Activated CD4-positive, alpha-beta T cell treated with anti-CD3 and anti-CD28 coated beads, Interleukin-2, amount 10 ng/mL, durations not matched to agents 7 days and 5 days (primary cell): ENCODE data around the gene DNAH9. TPM values are rescaled to one million over a fixed set of nuclear protein-coding genes. Genes with fewer than 3 reads are reported as not detected.
"Not testable (repeated sequence)": the region's sequence is repeated elsewhere in the genome, so short reads cannot be mapped to it uniquely, and the experiment has no call there.

Experiments used
- CTCF ChIA-PET: fragments of 350-600 bp; sonication (Branson Sonifier 250); formaldehyde crosslinking; loops from one replicate; lab custom pipeline; 2021; ENCODE audit warnings: antibody characterized with exemption; lab: Charles Lee
- POLR2A ChIA-PET: fragments of 350-600 bp; sonication (Branson Sonifier 250); formaldehyde crosslinking; loops from one replicate; lab custom pipeline; 2021; ENCODE audit warnings: antibody characterized with exemption; lab: Charles Lee
- DNase-seq: peaks from one replicate; pipeline ENCODE4 v3.0.0-alpha.2; 2020
- H3K27ac Mint-ChIP-seq: one replicate; pipeline ENCODE4 v1.8.0; 2021; ENCODE audit warnings: mild to moderate bottlenecking, moderate library complexity, mixed read lengths
- H3K27me3 Mint-ChIP-seq: one replicate; pipeline ENCODE4 v1.8.0; 2021; ENCODE audit warnings: mixed read lengths
- H3K36me3 Mint-ChIP-seq: one replicate; pipeline ENCODE4 v1.8.0; 2021; ENCODE audit warnings: low read depth, mixed read lengths
- H3K4me1 Mint-ChIP-seq: one replicate; pipeline ENCODE4 v1.8.0; 2021; ENCODE audit warnings: mixed read lengths
- H3K4me3 Mint-ChIP-seq: one replicate; pipeline ENCODE4 v1.8.0; 2021; ENCODE audit warnings: mild to moderate bottlenecking, moderate library complexity, mixed read lengths
- H3K9me3 Mint-ChIP-seq: one replicate; pipeline ENCODE4 v1.8.0; 2021; ENCODE audit warnings: mixed read lengths
- total RNA-seq, 2 experiments: library from RNA; stranded (reverse); gene quantifications; one replicate each; pipeline ENCODE4 v1.2.3, GENCODE V29; 2021

Gene DNAH9
- total RNA-seq, 2 experiments from 2014 or later: not detected

- DNase-seq: no peak
- Mint-ChIP-seq H3K36me3 (no peaks in the 10 kb centered on the region), H3K4me1 (no peaks in the 10 kb centered on the region), H3K9me3 (no peaks in the 10 kb centered on the region), H3K27ac (no peak overlapping the region), H3K27me3 (no peaks in the 10 kb centered on the region), H3K4me3 (no peak overlapping the region)
- CTCF ChIA-PET: interaction anchor here (2.0 kb wide), 1 partner anchor 12 kb away, joined by 6 read pairs; no protein-coding TSS in a partner anchor
- POLR2A ChIA-PET: no interaction called here
These were observed 342.6 kb downstream of the DNAH9 start for GRCh38 chr17:11940904-11941303.

- DNase-seq, H3K4me3 Mint-ChIP-seq, H3K36me3 Mint-ChIP-seq, H3K9me3 Mint-ChIP-seq, H3K27me3 Mint-ChIP-seq, POLR2A ChIA-PET, H3K27ac Mint-ChIP-seq, CTCF ChIA-PET, H3K4me1 Mint-ChIP-seq: not testable (repeated sequence)
These were observed 344.8 kb downstream of the DNAH9 start for GRCh38 chr17:11943086-11943485.

- no peaks in the 10 kb centered on the region for H3K36me3 Mint-ChIP-seq
- H3K4me3 Mint-ChIP-seq: no peak overlapping the region
- H3K4me1 Mint-ChIP-seq: no peaks in the 10 kb centered on the region
- H3K27ac Mint-ChIP-seq: no peak overlapping the region
- H3K27me3 Mint-ChIP-seq: no peaks in the 10 kb centered on the region
- POLR2A ChIA-PET: no interaction called here
- H3K9me3 Mint-ChIP-seq: no peaks in the 10 kb centered on the region
- CTCF ChIA-PET: no interaction called here
- no peak for DNase-seq
These were observed 345.6 kb downstream of the DNAH9 start for GRCh38 chr17:11943759-11944347.

- no peaks in the 10 kb centered on the region for H3K9me3 Mint-ChIP-seq
- no peak for DNase-seq
- no peaks in the 10 kb centered on the region for H3K27me3 Mint-ChIP-seq
- ChIA-PET POLR2A (no interaction called here), CTCF (no interaction called here)
- H3K36me3 Mint-ChIP-seq: no peaks in the 10 kb centered on the region
- H3K27ac Mint-ChIP-seq: no peak overlapping the region
- no peaks in the 10 kb centered on the region for H3K4me1 Mint-ChIP-seq
- H3K4me3 Mint-ChIP-seq: no peak overlapping the region
These were observed 346.3 kb downstream of the DNAH9 start for GRCh38 chr17:11944587-11944986.

GRCh38 chr17:11948789-11949188 lies 350.5 kb downstream of the DNAH9 start:
- Mint-ChIP-seq H3K4me3 (no peak overlapping the region), H3K36me3 (no peaks in the 10 kb centered on the region), H3K9me3 (peaks cover 6% of the 10 kb centered on the region), H3K4me1 (no peaks in the 10 kb centered on the region), H3K27me3 (no peaks in the 10 kb centered on the region), H3K27ac (no peak overlapping the region)
- POLR2A ChIA-PET: no interaction called here
- CTCF ChIA-PET: no interaction called here
- no peak for DNase-seq

GRCh38 chr17:11949571-11949970 lies 351.3 kb downstream of the DNAH9 start:
- H3K4me1 Mint-ChIP-seq, H3K4me3 Mint-ChIP-seq, H3K27ac Mint-ChIP-seq, POLR2A ChIA-PET, CTCF ChIA-PET, H3K36me3 Mint-ChIP-seq, DNase-seq, H3K27me3 Mint-ChIP-seq: not testable (repeated sequence)
- H3K9me3 Mint-ChIP-seq: peaks cover 10% of the 10 kb centered on the region

GRCh38 chr17:11950771-11951519 lies 352.7 kb downstream of the DNAH9 start:
- ChIA-PET POLR2A (interaction anchor here (0.7 kb wide), 1 partner anchor 82 kb away, joined by 5 read pairs; no protein-coding TSS in a partner anchor), CTCF (no interaction called here)
- no peaks in the 10 kb centered on the region for H3K27me3 Mint-ChIP-seq
- no peaks in the 10 kb centered on the region for H3K4me1 Mint-ChIP-seq
- peaks cover 10% of the 10 kb centered on the region for H3K9me3 Mint-ChIP-seq
- no peak overlapping the region for H3K4me3 Mint-ChIP-seq
- no peak for DNase-seq
- H3K36me3 Mint-ChIP-seq: no peaks in the 10 kb centered on the region
- no peak overlapping the region for H3K27ac Mint-ChIP-seq

GRCh38 chr17:11952610-11953009 lies 354.3 kb downstream of the DNAH9 start:
- ChIA-PET POLR2A (no interaction called here), CTCF (interaction anchor here (1.4 kb wide), 1 partner anchor 12 kb away, joined by 6 read pairs; no protein-coding TSS in a partner anchor)
- Mint-ChIP-seq H3K27me3 (no peaks in the 10 kb centered on the region), H3K9me3 (peaks cover 10% of the 10 kb centered on the region), H3K4me3 (no peak overlapping the region), H3K27ac (no peak overlapping the region), H3K4me1 (no peaks in the 10 kb centered on the region), H3K36me3 (no peaks in the 10 kb centered on the region)
- no peak for DNase-seq

GRCh38 chr17:11953924-11954323 lies 355.7 kb downstream of the DNAH9 start:
- H3K27ac Mint-ChIP-seq: no peak overlapping the region
- no peak for DNase-seq
- no peaks in the 10 kb centered on the region for H3K4me1 Mint-ChIP-seq
- no peaks in the 10 kb centered on the region for H3K27me3 Mint-ChIP-seq
- no peak overlapping the region for H3K4me3 Mint-ChIP-seq
- CTCF ChIA-PET: interaction anchor here (0.5 kb wide), 1 partner anchor 1257 kb away, joined by 3 read pairs; no protein-coding TSS in a partner anchor
- peaks cover 10% of the 10 kb centered on the region for H3K9me3 Mint-ChIP-seq
- POLR2A ChIA-PET: no interaction called here
- H3K36me3 Mint-ChIP-seq: no peaks in the 10 kb centered on the region

- CTCF ChIA-PET: no interaction called here
- Mint-ChIP-seq H3K27ac (no peak overlapping the region), H3K36me3 (no peaks in the 10 kb centered on the region), H3K27me3 (no peaks in the 10 kb centered on the region), H3K4me1 (no peaks in the 10 kb centered on the region), H3K4me3 (no peak overlapping the region), H3K9me3 (peaks cover 13% of the 10 kb centered on the region)
- DNase-seq: no peak
- POLR2A ChIA-PET: no interaction called here
These were observed 356.7 kb downstream of the DNAH9 start for GRCh38 chr17:11954936-11955335.

- POLR2A ChIA-PET: no interaction called here
- CTCF ChIA-PET: no interaction called here
- Mint-ChIP-seq H3K36me3 (peaks cover 5% of the 10 kb centered on the region), H3K27me3 (no peaks in the 10 kb centered on the region), H3K27ac (no peak overlapping the region), H3K9me3 (peaks cover 26% of the 10 kb centered on the region), H3K4me1 (no peaks in the 10 kb centered on the region), H3K4me3 (no peak overlapping the region)
- no peak for DNase-seq
These were observed 371.3 kb downstream of the DNAH9 start for GRCh38 chr17:11969565-11969964.

- CTCF ChIA-PET, H3K4me3 Mint-ChIP-seq, POLR2A ChIA-PET: not testable (repeated sequence)
These were observed 374.5 kb downstream of the DNAH9 start for GRCh38 chr17:11972741-11973140.

GRCh38 chr17:11979795-11980194 lies 381.5 kb downstream of the DNAH9 start:
- Mint-ChIP-seq H3K27me3 (no peaks in the 10 kb centered on the region), H3K9me3 (no peaks in the 10 kb centered on the region), H3K4me3 (no peak overlapping the region), H3K27ac (no peak overlapping the region), H3K36me3 (peaks cover 54% of the 10 kb centered on the region), H3K4me1 (no peaks in the 10 kb centered on the region)
- DNase-seq: no peak
- CTCF ChIA-PET: no interaction called here
- POLR2A ChIA-PET: interaction anchor here (1.0 kb wide), 1 partner anchor 18 kb away, joined by 3 read pairs; the partner anchor contains the start of gene ZNF18

More at GRCh38 chr17:11972741-11973140, 374.5 kb downstream of the DNAH9 start:
- H3K9me3 Mint-ChIP-seq: peaks cover 10% of the 10 kb centered on the region
- H3K27ac Mint-ChIP-seq, DNase-seq, H3K4me1 Mint-ChIP-seq, H3K27me3 Mint-ChIP-seq: not testable (repeated sequence)
- peaks cover 20% of the 10 kb centered on the region for H3K36me3 Mint-ChIP-seq
